ENCODE measurements around the gene NXPH3.
"Not testable (repeated sequence)": the region's sequence is repeated elsewhere in the genome, so short reads cannot be mapped to it uniquely, and the experiment has no call there.

Gene NXPH3

GRCh38 chr17:49575679-49576087 lies at the start of gene NXPH3:
TSS of gene NXPH3 (plus strand) at chr17:49575871. CDS start at chr17:49576220, 349 bp downstream.
- no peak for DNase-seq (ENCODE audit: low read depth, low spot score)

GRCh38 chr17:49527927-49528651 lies 47.6 kb upstream of the NXPH3 start:
- DNase-seq (ENCODE audit: low read depth, low spot score) = no peak

GRCh38 chr17:49528966-49529365 lies 46.7 kb upstream of the NXPH3 start:
- DNase-seq (ENCODE audit: low read depth, low spot score) = no peak

- DNase-seq (ENCODE audit: low read depth, low spot score) = no peak
These were observed 45.6 kb upstream of the NXPH3 start for GRCh38 chr17:49530118-49530517.

- no peak for DNase-seq (ENCODE audit: low read depth, low spot score)
These were observed 31.8 kb upstream of the NXPH3 start for GRCh38 chr17:49543860-49544259.

GRCh38 chr17:49545007-49545660 lies 30.5 kb upstream of the NXPH3 start:
- no peak for DNase-seq (ENCODE audit: low read depth, low spot score)

GRCh38 chr17:49545806-49546545 lies 29.7 kb upstream of the NXPH3 start:
- DNase-seq (ENCODE audit: low read depth, low spot score) = no peak

- DNase-seq (ENCODE audit: low read depth, low spot score) = no peak
These were observed 28.8 kb upstream of the NXPH3 start for GRCh38 chr17:49546546-49547535.

GRCh38 chr17:49547566-49547965 lies 28.1 kb upstream of the NXPH3 start:
- no peak for DNase-seq (ENCODE audit: low read depth, low spot score)

- no peak for DNase-seq (ENCODE audit: low read depth, low spot score)
These were observed 27.6 kb upstream of the NXPH3 start for GRCh38 chr17:49548051-49548505.

GRCh38 chr17:49548506-49549310 lies 27.0 kb upstream of the NXPH3 start:
- DNase-seq (ENCODE audit: low read depth, low spot score) = no peak

- DNase-seq (ENCODE audit: low read depth, low spot score) = no peak
These were observed 26.4 kb upstream of the NXPH3 start for GRCh38 chr17:49549311-49549605.

- DNase-seq (ENCODE audit: low read depth, low spot score) = no peak
These were observed 25.7 kb upstream of the NXPH3 start for GRCh38 chr17:49549691-49550678.

GRCh38 chr17:49550764-49551163 lies 24.9 kb upstream of the NXPH3 start:
- not testable (repeated sequence) for DNase-seq (ENCODE audit: low read depth, low spot score)

GRCh38 chr17:49551221-49552069 lies 24.2 kb upstream of the NXPH3 start:
- DNase-seq (ENCODE audit: low read depth, low spot score) = no peak

GRCh38 chr17:49552070-49552751 lies 23.5 kb upstream of the NXPH3 start:
- no peak for DNase-seq (ENCODE audit: low read depth, low spot score)

- DNase-seq (ENCODE audit: low read depth, low spot score) = no peak
These were observed 21.9 kb upstream of the NXPH3 start for GRCh38 chr17:49553676-49554335.

Data from activated CD4-positive, CD25-positive, alpha-beta regulatory T cell treated with anti-CD3 and anti-CD28 coated beads, Interleukin-2, amount 50 U/mL, for 16 hours (primary cell).